Smooth muscle cell (in vitro differentiated cells): ENCODE results near the gene ECD. TPM values are rescaled to one million over a fixed set of nuclear protein-coding genes. Genes with fewer than 3 reads are reported as not detected.

Experiments
- DNase-seq: peaks from one replicate; lab custom pipeline; 2025; ENCODE audit not compliant: unreplicated experiment; lab: John Stamatoyannopoulos, UW
- H2AFZ ChIP-seq: fragments of 200-600 bp; sonication (generic); 2 replicates; pipeline ENCODE4 v1.6.0; 2016; ENCODE audit warnings: antibody characterized with exemption, low read depth, mild to moderate bottlenecking
- H3F3A ChIP-seq: fragments of 200-600 bp; sonication (generic); 2 replicates; pipeline ENCODE4 v1.6.0; 2017; ENCODE audit warnings: antibody characterized with exemption, low read depth
- H3K27ac ChIP-seq: fragments of 200-600 bp; sonication (generic); 2 replicates; pipeline ENCODE4 v1.5.1; 2016; ENCODE audit warnings: low read depth, mild to moderate bottlenecking
- H3K27me3 ChIP-seq: fragments of 200-600 bp; sonication (generic); 2 replicates; pipeline ENCODE4 v1.6.1; 2016; ENCODE audit warnings: low read depth, mild to moderate bottlenecking
- H3K36me3 ChIP-seq: fragments of 200-600 bp; sonication (generic); 2 replicates; pipeline ENCODE4 v1.5.1; 2016; ENCODE audit warnings: low read depth
- H3K4me1 ChIP-seq: fragments of 200-600 bp; sonication (generic); 2 replicates; pipeline ENCODE4 v1.5.1; 2016; ENCODE audit warnings: low read depth
- H3K4me2 ChIP-seq: fragments of 200-600 bp; sonication (generic); 2 replicates; pipeline ENCODE4 v1.6.0; 2016; ENCODE audit warnings: mild to moderate bottlenecking
- H3K4me3 ChIP-seq: fragments of 200-600 bp; sonication (generic); 2 replicates; pipeline ENCODE4 v1.5.1; 2016; ENCODE audit warnings: mild to moderate bottlenecking
- H3K79me2 ChIP-seq: fragments of 200-600 bp; sonication (generic); 2 replicates; pipeline ENCODE4 v1.6.0; 2016; ENCODE audit warnings: low read depth, mild to moderate bottlenecking
- H3K9ac ChIP-seq: fragments of 200-600 bp; sonication (generic); 2 replicates; pipeline ENCODE4 v1.6.0; 2016; ENCODE audit warnings: low read depth
- H3K9me3 ChIP-seq: fragments of 200-600 bp; sonication (generic); replicated peaks from 2 replicates; pipeline ENCODE4 v1.5.1; 2016; ENCODE audit warnings: low read depth
- H4K20me1 ChIP-seq: fragments of 200-600 bp; sonication (generic); 2 replicates; pipeline ENCODE4 v1.6.0; 2016; ENCODE audit warnings: low read depth
- CTCF ChIP-seq: fragments of 200-600 bp; sonication (generic); IDR thresholded peaks from 2 replicates; pipeline ENCODE4 v1.5.1; 2017; ENCODE audit warnings: borderline replicate concordance, mild to moderate bottlenecking, antibody characterized with exemption; ENCODE audit not compliant: insufficient read depth, poor library complexity, severe bottlenecking
- WGBS: methylation state at CpG from one replicate; pipeline ENCODE4 v1.1.7; 2016; ENCODE audit warnings: low lambda C conversion rate; 5-methylcytosine and 5-hydroxymethylcytosine counted together
- polyA plus RNA-seq: library from polyadenylated mRNA; unstranded; fragments of >200 nt; fragmentation: Nextera tagmentation; extraction: Ambion mirVana; gene quantifications from 2 replicates; pipeline ENCODE4 v1.2.1, GENCODE V29; 2016
- total RNA-seq: library from RNA; depleted of rRNA; stranded (reverse); fragments of >200 nt; gene quantifications from 2 replicates; pipeline ENCODE4 v1.2.3, GENCODE V29; 2014

Gene ECD
- total and polyA plus RNA-seq, 2 experiments from 2014 or later: 28.1 to 34.0 TPM

GRCh38 chr10:73092830-73093229 lies 75.0 kb downstream of the ECD start:
- peaks cover 18% of the 10 kb centered on the region for H3K4me1 ChIP-seq
- H3F3A ChIP-seq: peaks cover 10% of the 10 kb centered on the region

DNA sequence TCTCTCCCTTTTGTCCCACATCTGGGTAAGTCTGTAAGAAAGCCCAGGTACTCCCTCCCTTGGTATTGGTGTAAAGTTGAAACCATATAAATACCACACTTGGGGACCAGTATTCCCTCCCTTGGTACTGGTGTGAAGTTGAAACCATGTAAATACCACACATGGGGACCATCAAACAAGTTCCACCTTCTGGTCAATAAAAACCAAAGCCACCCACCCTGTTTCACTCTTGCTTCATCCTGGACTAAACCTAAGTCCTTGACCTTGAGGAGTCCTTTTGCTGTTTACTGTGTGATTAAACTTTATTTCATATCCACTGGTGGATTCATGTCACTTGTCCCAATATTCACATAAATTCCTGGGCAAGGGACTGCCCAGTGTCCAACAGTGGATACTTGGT lies 79.5 kb downstream of the ECD start:
- Histone ChIP-seq H2AFZ (no peak overlapping the region), H3K27me3 (no peaks in the 10 kb centered on the region), H3K79me2 (peaks cover 100% of the 10 kb centered on the region), H3K4me2 (no peak overlapping the region), H3K9me3 (no peaks in the 10 kb centered on the region), H3K4me3 (no peak overlapping the region), H3K27ac (no peak overlapping the region), H4K20me1 (peaks cover 100% of the 10 kb centered on the region), H3F3A (no peaks in the 10 kb centered on the region), H3K9ac (no peak overlapping the region), H3K4me1 (peaks cover 2% of the 10 kb centered on the region), H3K36me3 (no peaks in the 10 kb centered on the region)
- no peak for TF ChIP-seq CTCF
- no peak for DNase-seq

More at GRCh38 chr10:73092830-73093229, 75.0 kb downstream of the ECD start:
- DNase-seq: no peak
- no peak overlapping the region for H3K9ac ChIP-seq
- H2AFZ ChIP-seq: no peak overlapping the region
- peak overlapping the region; percentile 55 for H3K4me2 ChIP-seq
- no peak overlapping the region for H3K4me3 ChIP-seq
- TF ChIP-seq CTCF: no peak
- peaks cover 87% of the 10 kb centered on the region for H3K79me2 ChIP-seq
- peaks cover 75% of the 10 kb centered on the region for H4K20me1 ChIP-seq
- H3K36me3 ChIP-seq: no peaks in the 10 kb centered on the region
- no peak overlapping the region for H3K27ac ChIP-seq
- H3K27me3 ChIP-seq: no peaks in the 10 kb centered on the region
- no peaks in the 10 kb centered on the region for H3K9me3 ChIP-seq
- WGBS: 98% methylated on average over 3 of the region's 3 CpGs

- Histone ChIP-seq H3K4me1 (no peaks in the 10 kb centered on the region), H3K27me3 (no peaks in the 10 kb centered on the region), H3K9me3 (no peaks in the 10 kb centered on the region), H3K9ac (no peak overlapping the region), H3K79me2 (peaks cover 100% of the 10 kb centered on the region), H4K20me1 (peaks cover 100% of the 10 kb centered on the region), H3K36me3 (no peaks in the 10 kb centered on the region), H3K4me2 (no peak overlapping the region), H3K27ac (no peak overlapping the region), H3F3A (no peaks in the 10 kb centered on the region), H2AFZ (no peak overlapping the region), H3K4me3 (no peak overlapping the region)
- WGBS: 91% methylated on average over 4 of the region's 4 CpGs
- TF ChIP-seq CTCF: no peak
- no peak for DNase-seq
These were observed 81.0 kb downstream of the ECD start for GRCh38 chr10:73086816-73087215.

GRCh38 chr10:73084209-73084608 lies 83.6 kb downstream of the ECD start:
- H3K9me3 ChIP-seq: no peaks in the 10 kb centered on the region
- H3F3A ChIP-seq: no peaks in the 10 kb centered on the region
- H2AFZ ChIP-seq: no peak overlapping the region
- peaks cover 100% of the 10 kb centered on the region for H4K20me1 ChIP-seq
- no peaks in the 10 kb centered on the region for H3K27me3 ChIP-seq
- no peaks in the 10 kb centered on the region for H3K36me3 ChIP-seq
- no peak for TF ChIP-seq CTCF
- no peak overlapping the region for H3K27ac ChIP-seq
- peak overlapping the region; percentile 4 for H3K4me2 ChIP-seq
- H3K4me3 ChIP-seq: no peak overlapping the region
- H3K4me1 ChIP-seq: no peaks in the 10 kb centered on the region
- no peak overlapping the region for H3K9ac ChIP-seq
- WGBS: 93% methylated on average over 5 of the region's 5 CpGs
- peaks cover 100% of the 10 kb centered on the region for H3K79me2 ChIP-seq
- DNase-seq: no peak
